ENCODE results near the gene CIDEA. TPM values are rescaled to one million over a fixed set of nuclear protein-coding genes. Genes with fewer than 3 reads are reported as not detected.
"Not testable (repeated sequence)": the region's sequence is repeated elsewhere in the genome, so short reads cannot be mapped to it uniquely, and the experiment has no call there.

CIDEA gene
- polyA plus RNA-seq, 3 donors = not detected

- DNase-seq (ENCODE audit: extremely low read depth in 1 of 11, low read depth in 9 of 11, low spot score in 4 of 11) = no peak
Measured at GRCh38 chr18:12236141-12236540, 18.0 kb upstream of the CIDEA start.

- peak in 2 of 11 donors; percentile 46 to 56 for DNase-seq (ENCODE audit: extremely low read depth in 1 of 11, low read depth in 9 of 11, low spot score in 4 of 11)
Measured at GRCh38 chr18:12236934-12237832, 17.0 kb upstream of the CIDEA start.

- DNase-seq (ENCODE audit: extremely low read depth in 1 of 11, low read depth in 9 of 11, low spot score in 4 of 11) = no peak
Measured at GRCh38 chr18:12238826-12239225, 15.3 kb upstream of the CIDEA start.

- no peak for DNase-seq (ENCODE audit: extremely low read depth in 1 of 11, low read depth in 9 of 11, low spot score in 4 of 11)
Measured at GRCh38 chr18:12239431-12239830, 14.7 kb upstream of the CIDEA start.

- no peak for DNase-seq (ENCODE audit: extremely low read depth in 1 of 11, low read depth in 9 of 11, low spot score in 4 of 11)
Measured at GRCh38 chr18:12242658-12243260, 11.4 kb upstream of the CIDEA start.

GRCh38 chr18:12243272-12243671 lies 10.9 kb upstream of the CIDEA start:
- not testable (repeated sequence) for DNase-seq (ENCODE audit: extremely low read depth in 1 of 11, low read depth in 9 of 11, low spot score in 4 of 11)

- DNase-seq (ENCODE audit: extremely low read depth in 1 of 11, low read depth in 9 of 11, low spot score in 4 of 11) = no peak
Measured at GRCh38 chr18:12245793-12246135, 8.4 kb upstream of the CIDEA start.

- DNase-seq (ENCODE audit: extremely low read depth in 1 of 11, low read depth in 9 of 11, low spot score in 4 of 11) = no peak
Measured at GRCh38 chr18:12246849-12247808, 7.0 kb upstream of the CIDEA start.

- DNase-seq (ENCODE audit: extremely low read depth in 1 of 11, low read depth in 9 of 11, low spot score in 4 of 11) = no peak
Measured at GRCh38 chr18:12247946-12248345, 6.2 kb upstream of the CIDEA start.

- no peak for DNase-seq (ENCODE audit: extremely low read depth in 1 of 11, low read depth in 9 of 11, low spot score in 4 of 11)
Measured at GRCh38 chr18:12248926-12249720, 5.0 kb upstream of the CIDEA start.

- DNase-seq (ENCODE audit: extremely low read depth in 1 of 11, low read depth in 9 of 11, low spot score in 4 of 11) = no peak
Measured at GRCh38 chr18:12251311-12251710, 2.9 kb upstream of the CIDEA start.

- no peak for DNase-seq (ENCODE audit: extremely low read depth in 1 of 11, low read depth in 9 of 11, low spot score in 4 of 11)
Measured at GRCh38 chr18:12252061-12252460, 2.1 kb upstream of the CIDEA start.

- no peak for DNase-seq (ENCODE audit: extremely low read depth in 1 of 11, low read depth in 9 of 11, low spot score in 4 of 11)
Measured at GRCh38 chr18:12253027-12253426, 1.1 kb upstream of the CIDEA start.

- no peak for DNase-seq (ENCODE audit: extremely low read depth in 1 of 11, low read depth in 9 of 11, low spot score in 4 of 11)
Measured at GRCh38 chr18:12253663-12254135, 462 bp upstream of the CIDEA start.

GRCh38 chr18:12254820-12255511 lies 805 bp downstream of the CIDEA start:
- no peak for DNase-seq (ENCODE audit: extremely low read depth in 1 of 11, low read depth in 9 of 11, low spot score in 4 of 11)

GRCh38 chr18:12255626-12256026 lies 1.5 kb downstream of the CIDEA start:
- DNase-seq (ENCODE audit: extremely low read depth in 1 of 11, low read depth in 9 of 11, low spot score in 4 of 11) = no peak

- DNase-seq (ENCODE audit: extremely low read depth in 1 of 11, low read depth in 9 of 11, low spot score in 4 of 11) = no peak
Measured at GRCh38 chr18:12256951-12257350, 2.8 kb downstream of the CIDEA start.
